GM21423 (cell line): Measurements from ENCODE around the gene MID1.

Experiments
- ATAC-seq: cut with Tn5 transposase; IDR thresholded peaks from one replicate; pipeline ENCODE4 v1.9.1; 2021; ENCODE audit warnings: mild to moderate bottlenecking, moderate library complexity; ENCODE audit not compliant: unreplicated experiment

Gene MID1

DNA sequence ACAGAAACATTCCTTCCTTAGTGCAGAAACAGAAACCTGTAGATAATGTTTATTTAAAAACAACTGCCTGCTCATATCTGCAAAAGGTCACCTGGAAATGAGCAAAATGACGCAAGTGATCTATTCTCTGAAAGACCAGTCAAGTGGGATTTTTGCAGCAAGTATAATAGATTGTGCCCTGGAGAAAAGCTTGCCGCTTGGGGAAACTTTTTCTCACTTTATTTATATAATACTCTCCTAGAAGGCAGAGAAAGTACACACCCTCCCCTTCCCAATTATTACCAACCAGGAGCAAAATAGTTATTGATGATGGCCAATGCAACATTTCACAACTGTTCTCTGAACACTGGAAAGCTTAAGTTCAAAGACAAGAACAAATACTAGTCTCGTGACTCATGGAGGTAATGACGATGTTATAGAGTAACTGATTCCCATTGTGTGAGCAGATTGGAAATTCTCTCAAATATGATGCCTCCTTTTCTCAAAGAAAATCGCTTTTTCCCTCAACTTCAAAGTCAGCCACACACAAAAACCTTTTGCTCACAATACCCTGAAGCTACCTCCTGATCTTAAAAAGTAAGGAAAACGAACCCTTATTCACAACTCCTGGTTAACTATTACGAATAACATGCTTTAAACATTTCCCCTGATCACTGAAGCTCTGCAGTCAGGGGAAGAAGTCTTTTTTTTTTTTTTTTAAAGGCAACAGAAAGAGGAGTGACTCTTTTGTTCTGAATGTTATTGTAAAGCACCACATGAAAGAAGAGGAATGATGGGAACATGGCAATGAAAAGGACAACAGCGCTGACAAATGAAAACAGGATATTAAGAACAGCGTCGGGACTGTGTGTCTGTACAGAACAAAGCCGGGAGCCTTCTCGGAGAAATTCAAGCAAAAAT is 41.0 kb downstream of the MID1 start:
- ATAC-seq = no peak

DNA sequence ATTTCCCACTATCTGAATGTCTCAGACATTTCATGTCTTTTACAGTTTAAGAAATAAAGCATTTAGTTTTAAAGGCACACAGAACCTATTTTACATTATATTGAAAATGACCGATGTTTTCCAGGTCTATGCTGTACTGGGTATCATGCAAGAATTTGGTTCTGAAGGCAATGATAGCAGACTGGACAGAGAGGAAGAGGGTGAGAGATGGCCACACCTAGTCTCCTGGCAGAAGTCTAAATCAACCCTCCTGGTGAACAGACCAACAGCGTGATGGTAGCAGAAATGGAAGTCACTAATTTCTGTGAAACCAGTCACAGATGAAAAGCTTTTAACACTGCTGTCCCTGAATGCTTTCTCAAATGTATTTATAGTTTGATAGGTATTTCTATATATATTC is 41.9 kb downstream of the MID1 start:
- no peak for ATAC-seq

DNA sequence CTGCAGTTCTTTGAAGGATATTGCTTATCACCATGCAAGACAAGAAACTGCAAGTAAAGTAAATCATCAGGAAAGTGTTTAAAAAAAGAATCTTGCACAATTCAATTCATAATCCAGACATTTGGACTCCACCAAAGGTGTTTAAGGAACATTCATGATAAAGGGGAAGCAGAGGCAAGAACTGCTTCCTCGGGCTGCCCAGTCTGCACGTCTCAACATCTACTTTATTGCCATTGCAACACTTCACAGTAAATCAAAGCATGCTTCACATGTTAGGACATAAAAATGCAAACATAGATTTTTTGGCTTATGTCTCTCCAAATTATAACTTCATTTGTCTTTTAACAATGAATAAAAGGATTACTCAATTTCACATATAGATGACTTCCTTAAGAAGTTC is 42.5 kb downstream of the MID1 start:
- no peak for ATAC-seq

DNA sequence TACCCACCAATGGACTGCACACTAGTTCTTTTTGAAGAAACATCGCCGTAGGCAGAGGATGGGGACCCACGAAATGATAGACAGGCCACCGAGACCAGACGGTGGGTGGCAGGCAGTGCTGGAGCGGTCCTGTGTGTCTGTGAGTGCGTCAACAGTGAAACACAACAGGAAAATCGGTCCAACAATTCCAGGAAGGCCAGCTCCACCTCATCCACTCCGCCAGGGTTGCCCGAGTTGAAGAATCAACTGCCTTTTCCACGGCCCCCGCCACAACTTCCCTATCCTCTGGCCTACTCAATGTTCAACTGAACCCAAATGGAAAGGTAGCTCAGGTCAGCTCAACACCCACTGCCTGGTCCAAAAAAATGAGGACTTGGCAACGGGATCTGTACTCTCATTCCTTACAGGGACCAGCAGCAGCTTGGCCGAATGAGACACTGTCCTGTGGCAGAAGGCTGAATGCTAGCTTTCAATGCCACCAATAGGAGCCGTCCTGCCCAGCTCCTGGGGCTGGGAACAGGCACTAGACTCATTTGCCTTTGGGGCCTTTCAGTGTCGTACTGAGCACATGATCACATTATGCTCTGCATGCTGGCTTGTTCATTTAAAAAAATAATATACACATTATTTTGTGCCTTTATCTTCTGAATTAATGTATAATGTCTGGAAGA is 43.5 kb downstream of the MID1 start:
- ATAC-seq = no peak

DNA sequence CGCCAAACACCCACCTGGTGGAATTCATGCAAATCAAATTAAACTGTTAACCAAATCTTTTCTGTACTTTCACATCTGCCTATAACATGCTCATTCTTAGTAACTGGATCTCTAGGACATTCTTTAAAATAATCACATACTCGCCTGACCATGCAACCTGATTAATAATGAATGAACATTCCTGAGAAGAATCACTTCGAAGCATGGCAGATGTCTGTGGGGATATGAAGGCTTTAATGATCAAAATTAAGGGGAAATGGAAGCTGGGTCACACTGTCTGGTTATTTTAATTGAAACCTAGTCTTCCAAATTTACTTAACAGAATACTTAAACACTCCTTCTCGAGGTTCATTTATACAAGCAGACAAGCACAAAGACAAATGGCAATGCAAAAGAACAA is 44.2 kb downstream of the MID1 start:
- ATAC-seq = no peak

DNA sequence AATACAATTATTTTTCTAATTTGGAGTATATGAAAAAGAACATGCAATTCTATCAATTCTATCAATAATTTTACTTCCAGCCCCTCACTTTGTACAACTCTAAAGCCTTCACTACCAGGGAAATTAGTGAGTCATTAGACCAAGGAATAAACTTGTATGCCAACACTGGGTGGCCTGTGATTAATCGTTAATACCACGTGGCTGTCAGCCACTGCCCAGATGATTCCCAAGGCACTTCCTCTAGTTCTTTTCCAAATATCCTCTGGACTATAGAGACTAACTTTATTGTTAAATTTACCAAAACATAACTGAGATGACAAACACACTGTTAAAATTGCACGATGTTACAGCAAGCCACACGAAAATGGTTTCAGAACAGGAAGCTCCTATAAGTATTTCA is 45.7 kb downstream of the MID1 start:
- ATAC-seq = no peak

DNA sequence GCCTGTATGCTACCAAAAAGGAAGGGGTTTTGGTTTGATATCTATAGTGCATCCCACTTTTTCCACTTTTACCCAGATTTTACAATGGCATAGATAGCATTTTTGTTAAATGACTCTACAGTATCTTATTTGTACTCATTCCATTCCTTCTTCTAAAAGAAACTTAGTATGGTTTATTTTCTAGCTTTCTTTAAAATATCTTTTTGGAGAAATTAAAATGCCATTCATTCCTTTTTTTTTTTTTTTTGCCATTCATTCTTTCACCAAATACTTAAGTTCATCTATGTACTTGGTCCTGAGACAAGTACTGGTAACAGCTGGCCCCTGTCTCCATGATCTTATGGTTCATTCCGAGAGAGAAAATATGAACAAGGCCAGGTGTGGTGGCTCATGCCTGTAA is 49.1 kb downstream of the MID1 start:
- no peak for ATAC-seq

DNA sequence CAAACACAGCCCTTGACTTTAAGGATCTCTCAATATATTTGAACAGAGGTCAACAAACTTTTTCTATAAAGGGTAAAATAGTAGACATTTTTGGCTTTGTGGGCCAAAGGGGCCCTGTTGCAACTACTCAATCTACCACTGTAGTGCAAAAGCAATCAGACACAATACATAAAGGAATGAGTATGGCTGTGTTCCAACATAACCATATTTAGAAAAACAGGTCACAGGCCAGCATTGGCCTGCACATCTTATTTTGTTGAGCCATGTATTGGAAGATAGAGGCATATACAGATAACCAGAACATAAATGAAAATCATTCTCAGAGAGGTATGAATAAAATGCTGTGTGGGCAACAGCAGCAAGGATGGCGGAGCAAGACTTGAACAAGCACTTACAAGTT is 49.8 kb downstream of the MID1 start:
- no peak for ATAC-seq

DNA sequence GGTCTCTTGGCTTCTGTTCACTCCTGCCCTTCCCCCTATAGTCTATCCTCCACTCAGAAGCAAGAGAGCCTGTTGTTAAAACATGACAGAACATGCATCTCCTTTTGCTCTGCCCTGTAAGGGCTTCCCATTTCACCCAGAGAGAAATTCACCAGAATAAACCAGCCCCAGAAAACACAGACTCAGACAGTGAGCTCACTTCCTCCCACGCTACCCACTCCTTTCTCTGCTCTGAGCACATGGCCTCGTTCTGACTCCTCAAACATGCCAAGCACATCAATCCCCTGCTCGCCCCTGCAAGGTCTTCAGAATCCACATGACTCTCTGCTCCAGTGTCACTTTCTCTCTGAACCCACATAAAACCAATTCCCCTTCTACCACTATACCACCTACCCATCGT is 50.4 kb downstream of the MID1 start:
- no peak for ATAC-seq

DNA sequence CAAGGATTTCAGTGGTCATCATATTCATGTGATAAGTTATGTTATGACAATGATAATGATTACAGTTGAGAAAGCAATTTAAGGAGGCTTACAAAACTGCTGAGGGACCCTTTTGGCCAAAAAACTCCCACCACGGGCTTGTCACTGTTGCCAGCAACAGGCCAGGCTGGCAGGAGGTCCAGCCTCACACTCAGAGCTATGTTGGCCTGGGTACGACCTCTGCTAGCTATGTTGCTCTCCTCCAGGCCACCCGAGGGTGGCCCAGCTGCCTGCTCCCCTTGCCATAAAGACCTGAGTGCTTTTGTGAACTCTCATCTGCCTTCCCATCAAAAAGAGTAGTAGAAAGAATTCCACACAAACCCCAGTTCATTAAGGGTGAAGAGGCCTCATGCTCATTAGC is 52.0 kb downstream of the MID1 start:
- no peak for ATAC-seq

DNA sequence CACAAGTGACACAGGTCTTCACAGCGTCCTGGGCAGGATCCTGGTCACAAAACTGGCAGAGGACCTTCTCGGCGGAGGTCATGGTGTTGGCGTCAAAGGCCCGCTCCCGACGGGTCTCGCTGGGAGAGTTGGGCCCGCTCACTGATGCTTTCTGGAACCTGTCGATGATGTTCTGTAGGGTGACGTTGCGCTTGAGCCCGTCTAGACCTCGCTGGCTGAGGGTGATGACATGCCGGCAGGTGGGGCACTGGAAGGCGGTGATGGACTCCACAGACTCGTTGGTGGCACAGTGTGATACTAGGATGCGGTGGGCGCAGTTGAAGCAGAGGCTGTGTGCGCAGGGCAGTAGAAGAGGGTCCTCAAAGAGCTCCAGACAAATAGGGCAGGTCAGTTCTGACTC is 53.2 kb downstream of the MID1 start:
- no peak for ATAC-seq

DNA sequence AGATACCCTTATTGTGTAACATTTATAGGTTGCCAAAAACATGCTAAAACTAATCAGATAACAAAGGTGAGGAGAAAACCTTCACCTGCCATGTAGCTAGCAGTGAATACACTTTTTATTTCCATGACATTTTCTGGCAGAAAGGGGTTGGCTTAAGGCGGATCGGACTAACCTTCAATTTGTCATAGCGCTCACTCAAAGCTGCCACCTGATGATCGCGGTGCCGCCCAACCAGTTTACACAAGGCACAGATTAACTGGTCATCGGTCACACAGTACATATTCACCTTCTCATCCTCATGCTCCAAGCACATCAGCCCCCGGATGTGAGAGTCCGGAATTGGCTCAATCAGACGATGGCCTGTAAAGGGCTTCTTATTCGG is 53.7 kb downstream of the MID1 start:
- no peak for ATAC-seq

DNA sequence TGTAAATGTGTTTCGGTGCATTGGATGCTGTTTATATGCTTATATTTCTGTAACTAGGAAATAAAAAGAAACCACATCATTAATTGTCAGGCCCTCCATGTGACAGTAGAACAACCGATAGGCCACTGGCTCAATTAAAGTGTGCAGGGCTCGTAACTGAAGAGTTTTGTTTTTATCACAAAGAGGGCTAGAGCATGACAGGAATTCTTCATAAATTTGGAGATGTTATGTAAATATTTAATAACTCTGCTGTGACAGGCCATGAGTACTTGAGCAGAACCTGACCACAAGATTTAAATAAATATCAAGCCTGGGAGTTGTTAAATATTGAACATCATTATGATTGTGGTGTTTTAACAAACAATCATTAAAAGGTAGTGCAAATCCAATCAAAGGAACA is 55.9 kb downstream of the MID1 start:
- no peak for ATAC-seq

DNA sequence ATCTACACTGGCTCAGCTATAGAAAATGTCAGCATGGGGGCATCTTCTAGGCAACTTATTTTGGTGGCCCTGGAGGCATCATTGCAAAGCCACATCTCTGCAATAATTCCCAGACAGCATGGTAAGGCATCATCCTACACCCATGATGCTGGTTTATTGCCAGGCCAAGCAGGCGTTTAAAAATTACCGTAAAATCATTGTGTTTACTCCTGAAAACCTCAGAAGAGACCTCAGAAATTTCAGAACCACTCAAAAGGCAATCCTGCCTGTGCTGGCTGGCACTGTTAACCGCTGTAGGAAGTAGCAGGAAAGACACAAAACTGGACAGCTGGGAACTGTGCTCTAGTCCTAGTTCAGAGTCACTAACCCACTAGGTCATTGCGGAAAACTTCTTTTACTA is 63.2 kb downstream of the MID1 start:
- ATAC-seq = no peak

DNA sequence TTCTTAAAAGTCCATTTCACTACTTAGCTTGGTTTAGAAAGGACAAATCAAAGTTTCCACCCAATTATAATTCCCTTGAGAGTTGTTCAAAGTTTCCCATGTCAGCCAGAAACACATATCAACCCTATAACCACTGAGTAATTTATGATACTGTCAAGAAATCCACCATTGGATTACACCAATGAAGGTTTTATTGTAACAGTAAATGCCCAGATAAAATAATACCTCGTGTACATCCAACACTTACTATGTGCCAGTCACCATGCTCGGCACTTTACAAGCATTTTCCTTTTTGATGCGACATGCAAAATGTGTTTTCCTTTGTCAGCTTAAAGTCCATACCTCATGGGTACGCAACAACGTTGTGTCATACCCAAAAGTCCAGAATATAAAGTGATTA is 64.0 kb downstream of the MID1 start:
- ATAC-seq = no peak

DNA sequence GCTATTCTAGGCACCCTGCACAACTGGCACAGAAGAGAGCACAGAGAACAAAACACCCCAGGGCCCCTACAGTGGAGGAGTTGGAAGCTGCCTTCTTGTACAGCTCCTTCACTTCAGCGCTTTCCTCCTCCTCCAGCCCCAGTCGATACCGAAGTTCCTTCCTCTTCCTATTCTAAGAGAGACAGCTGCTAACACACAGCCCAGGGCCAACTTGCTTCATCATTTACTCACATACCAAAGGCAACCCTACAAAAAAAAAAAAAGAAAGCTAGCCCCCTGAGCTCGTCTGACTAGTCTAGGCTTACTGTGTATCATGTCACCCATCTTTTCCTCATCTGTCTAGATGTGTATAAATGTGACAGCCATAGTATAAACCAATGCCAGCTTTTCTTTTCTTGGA is 64.5 kb downstream of the MID1 start:
- no peak for ATAC-seq

DNA sequence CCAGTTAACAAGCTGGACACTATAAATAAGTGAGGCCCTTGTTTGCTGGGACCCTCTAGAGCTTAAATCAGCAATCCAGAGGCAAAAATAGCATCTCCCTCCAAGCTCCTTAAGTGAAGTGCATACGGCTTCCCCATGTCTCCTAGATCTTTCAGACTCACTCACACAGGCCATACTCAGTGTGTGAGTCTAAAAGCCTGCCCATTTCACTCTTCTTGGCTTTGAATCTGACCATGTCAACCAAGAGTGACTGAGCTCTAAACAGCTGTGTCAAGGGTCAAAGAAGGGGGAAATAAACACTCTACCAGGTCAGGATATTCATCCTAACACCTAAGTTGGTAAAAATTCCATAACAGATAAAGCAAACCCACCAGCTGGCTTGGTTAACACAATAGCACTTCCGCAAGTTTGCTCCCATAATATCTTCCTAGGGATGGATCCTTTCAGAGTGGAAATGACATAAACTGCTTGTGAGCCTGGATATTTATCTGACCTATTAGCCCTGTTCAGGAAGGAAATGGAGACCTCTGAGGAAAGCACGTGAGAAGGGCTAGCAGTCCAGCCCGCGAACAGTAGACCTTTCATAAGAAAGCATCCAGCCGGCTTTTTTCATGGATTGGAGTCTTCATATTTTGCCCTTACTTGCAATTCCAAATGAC is 65.6 kb downstream of the MID1 start:
- no peak for ATAC-seq

DNA sequence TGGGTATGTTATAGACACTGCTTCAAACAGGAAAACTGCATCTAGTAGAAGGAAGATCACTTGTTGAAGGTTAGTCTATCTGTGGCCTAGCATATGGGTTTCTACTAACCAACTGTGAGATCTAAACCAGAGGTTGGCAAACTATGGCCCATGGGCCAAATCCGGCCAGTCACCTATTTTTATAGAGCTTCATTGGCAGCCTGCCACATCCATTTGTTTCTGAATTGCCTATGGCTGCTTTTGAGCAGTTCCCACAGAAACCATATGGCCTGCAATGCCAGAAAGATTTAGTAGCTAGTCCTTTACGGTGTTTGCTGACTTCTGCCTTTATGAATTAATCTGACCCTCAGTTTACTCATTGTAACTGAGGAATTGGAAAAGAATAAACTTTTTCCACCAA is 71.1 kb downstream of the MID1 start:
- ATAC-seq = no peak

DNA sequence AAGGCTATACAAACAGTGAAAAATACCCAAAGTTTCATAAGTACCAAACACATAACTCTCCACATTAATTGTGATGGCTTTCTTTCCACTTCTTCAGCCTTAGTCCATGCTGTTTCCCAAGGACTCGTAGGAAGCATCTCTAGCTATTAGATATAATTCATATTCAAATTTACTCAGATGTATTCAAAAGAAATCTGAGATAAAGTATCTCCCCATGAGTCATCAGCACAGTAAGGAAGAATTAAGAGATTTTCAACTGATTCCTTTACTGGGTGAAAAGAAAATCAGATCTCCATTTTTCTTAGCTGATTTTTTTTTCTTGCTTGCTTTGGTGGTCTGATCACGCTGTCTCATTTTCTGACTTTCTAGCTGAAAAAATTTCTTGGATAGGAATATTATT is 71.7 kb downstream of the MID1 start:
- no peak for ATAC-seq

DNA sequence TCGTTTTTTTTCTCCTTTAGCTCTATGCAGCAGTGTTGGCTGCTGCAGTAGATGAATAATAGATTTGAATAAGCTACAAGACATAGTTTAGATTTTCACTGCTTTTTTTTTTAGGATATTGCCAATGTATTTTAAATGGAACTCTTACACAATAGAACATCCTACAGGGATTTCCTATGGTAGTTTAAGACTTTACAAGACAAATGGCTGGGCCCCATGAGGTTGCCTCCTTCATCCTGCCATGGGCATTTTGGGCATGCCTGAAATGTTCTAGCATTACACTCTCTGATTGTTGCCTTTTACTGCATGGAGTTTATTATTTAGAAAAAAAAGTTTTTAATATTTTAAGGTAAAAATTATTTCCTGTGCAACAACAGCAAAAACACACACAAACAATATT is 74.5 kb downstream of the MID1 start:
- ATAC-seq = no peak

DNA sequence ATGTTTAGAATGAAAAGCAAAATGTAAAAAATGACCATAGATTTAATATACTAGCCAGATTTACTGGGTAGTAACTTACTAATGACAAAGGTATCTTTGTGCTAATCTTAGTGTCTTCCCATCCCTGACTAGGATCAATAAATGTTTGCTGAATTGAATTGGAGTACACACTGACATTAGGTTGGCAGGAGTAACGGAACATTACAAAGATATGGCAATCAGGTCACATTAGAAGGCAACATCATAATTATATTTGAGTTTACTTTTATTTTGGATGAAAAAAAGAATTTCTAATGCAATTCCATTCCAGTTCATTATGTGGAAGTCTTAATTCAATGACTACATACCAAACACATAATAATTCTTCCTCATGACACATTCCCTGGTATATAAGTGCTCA is 77.8 kb downstream of the MID1 start:
- no peak for ATAC-seq

DNA sequence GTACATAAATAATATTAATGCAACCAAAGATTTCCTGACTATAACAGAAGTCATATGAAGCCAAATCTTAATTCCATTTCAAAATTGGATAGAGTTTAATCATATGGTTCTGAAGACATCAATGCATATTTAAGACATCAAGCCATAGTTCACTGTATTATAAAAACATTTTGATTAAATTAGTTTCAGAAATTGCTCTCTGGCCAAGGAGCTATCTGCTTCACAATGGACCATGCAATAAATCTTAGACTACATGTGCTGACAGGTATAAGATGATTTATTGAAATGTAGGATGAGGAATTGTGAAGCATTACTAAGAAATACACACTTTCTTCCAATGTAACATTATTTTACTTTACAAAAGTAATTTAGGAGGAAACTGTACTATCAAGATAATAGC is 81.6 kb downstream of the MID1 start:
- ATAC-seq = no peak
